K562 (cell line): ENCODE data around the gene FAM83B.

Source experiments
- CEBPB ChIP-seq: fragments of 450-650 bp; IDR thresholded peaks from 2 replicates; pipeline ENCODE4 v1.6.1; 2016; ENCODE audit warnings: missing genetic modification characterization, missing compliant biosample characterization
- GABPB1 ChIP-seq: sonication (generic); formaldehyde crosslinking; IDR thresholded peaks from 2 replicates; pipeline ENCODE4 v1.8.0; 2022; ENCODE audit warnings: mild to moderate bottlenecking, missing genetic modification reagents
- HINFP ChIP-seq: fragments of 450-650 bp; conservative IDR thresholded peaks from 2 replicates; pipeline ENCODE4 v1.6.1; 2016; ENCODE audit warnings: missing genetic modification characterization, low read depth, mild to moderate bottlenecking, control low read depth, missing compliant biosample characterization
- HMGXB4 ChIP-seq: sonication (generic); formaldehyde crosslinking; IDR thresholded peaks from 2 replicates; pipeline ENCODE4 v1.8.1; 2023; ENCODE audit warnings: mild to moderate bottlenecking, missing genetic modification reagents
- MAZ ChIP-seq, 2 experiments: fragments of 450-650 bp in 1 of 2; sonication (generic) in 1 of 2; formaldehyde crosslinking; IDR thresholded peaks in 1 of 2; conservative IDR thresholded peaks in 1 of 2; 2 replicates each; pipeline versions ENCODE4 v1.4.0 to v1.5.0; 2020; ENCODE audit warnings: mild to moderate bottlenecking in 1 of 2, missing genetic modification reagents in 1 of 2
- PTBP1 ChIP-seq: fragments of 200-400 bp; formaldehyde crosslinking; IDR thresholded peaks from 2 replicates; pipeline ENCODE4 v1.6.1; 2017; ENCODE audit warnings: low read depth, low read length
- RBBP5 ChIP-seq: fragments of 200-600 bp; sonication (generic); IDR thresholded peaks from 2 replicates; pipeline ENCODE4 v1.6.1; 2012; ENCODE audit warnings: borderline replicate concordance, mild to moderate bottlenecking, low read length, control low read depth, inconsistent platforms; ENCODE audit not compliant: insufficient read depth, poor library complexity, severe bottlenecking
- SREBF2 ChIP-seq: sonication (generic); formaldehyde crosslinking; IDR thresholded peaks from 2 replicates; pipeline ENCODE4 v1.4.0; 2020; ENCODE audit warnings: mild to moderate bottlenecking, missing genetic modification reagents
- SRSF9 ChIP-seq: fragments of 200-400 bp; formaldehyde crosslinking; IDR thresholded peaks from 2 replicates; pipeline ENCODE4 v1.6.1; 2017; ENCODE audit warnings: low read depth, low read length, borderline replicate concordance
- ZBTB33 ChIP-seq: sonication (generic); formaldehyde crosslinking; IDR thresholded peaks from 2 replicates; pipeline ENCODE4 v1.8.1; 2023; ENCODE audit warnings: mild to moderate bottlenecking, missing genetic modification reagents
- ZBTB7A ChIP-seq: IDR thresholded peaks from 2 replicates; pipeline ENCODE4 v1.6.1; 2011; ENCODE audit warnings: low read depth, mild to moderate bottlenecking, low read length, moderate library complexity, borderline replicate concordance; ENCODE audit not compliant: control insufficient read depth
- ZHX1 ChIP-seq: fragments of 150-350 bp; conservative IDR thresholded peaks from 2 replicates; pipeline ENCODE4 v1.6.1; 2014; ENCODE audit warnings: low read length
- ZNF12 ChIP-seq: sonication (generic); formaldehyde crosslinking; IDR thresholded peaks from 2 replicates; pipeline ENCODE4 v1.4.0; 2020; ENCODE audit warnings: mild to moderate bottlenecking, missing genetic modification reagents
- TF ChIP-seq, protein P1 (sequence below): sonication (generic); formaldehyde crosslinking; IDR thresholded peaks from 2 replicates; pipeline ENCODE4 v1.8.1; 2022; ENCODE audit warnings: missing genetic modification reagents

DNA sequence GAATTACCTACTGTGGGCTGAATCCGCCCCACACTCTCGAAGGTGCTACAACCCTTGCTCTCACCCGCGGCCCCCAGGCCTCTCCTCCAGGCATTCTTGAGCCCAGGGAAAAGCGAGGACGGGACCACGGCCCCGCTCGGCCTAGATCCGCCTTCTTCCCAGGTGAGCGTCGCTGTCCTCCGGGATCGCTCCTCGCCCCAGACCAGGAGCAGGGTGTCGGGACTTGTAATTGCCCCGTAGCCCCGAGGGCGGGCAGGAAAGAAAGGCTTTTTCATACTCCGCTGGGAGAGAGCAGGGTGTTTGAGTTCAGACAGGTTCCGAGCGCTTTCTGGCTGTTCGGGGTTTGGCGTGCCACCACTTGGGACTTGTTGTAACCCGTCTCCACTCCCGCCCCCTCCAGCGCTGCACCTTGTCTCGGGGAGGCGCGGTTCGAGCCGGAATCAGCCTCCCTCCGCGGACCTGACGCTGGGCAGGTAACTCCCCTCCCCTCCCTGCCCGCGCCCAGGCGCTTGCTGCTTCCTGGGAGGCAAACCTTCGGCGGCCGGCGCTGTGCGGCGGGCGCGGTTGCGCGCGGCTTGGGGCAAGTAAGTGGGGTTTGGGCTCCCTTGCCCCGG, at the start of gene FAM83B:
- TF ChIP-seq RBBP5 (no peak), ZHX1 (no peak), ZBTB33 (no peak), HMGXB4 (CRISPR knock-in tag) (no peak), GABPB1 (CRISPR knock-in tag) (no peak), HINFP (tag) (no peak), SREBF2 (CRISPR knock-in tag) (no peak), MAZ (CRISPR knock-in tag; conservative IDR thresholded peaks at IDR 0.05 in 1 of 2, IDR thresholded peaks at IDR 0.05 in 1 of 2) (no peak), CEBPB (tag) (no peak), ZBTB7A (no peak), SRSF9 (no peak), ZNF12 (CRISPR knock-in tag) (no peak), PTBP1 (no peak)
- TF ChIP-seq, protein P1, sequence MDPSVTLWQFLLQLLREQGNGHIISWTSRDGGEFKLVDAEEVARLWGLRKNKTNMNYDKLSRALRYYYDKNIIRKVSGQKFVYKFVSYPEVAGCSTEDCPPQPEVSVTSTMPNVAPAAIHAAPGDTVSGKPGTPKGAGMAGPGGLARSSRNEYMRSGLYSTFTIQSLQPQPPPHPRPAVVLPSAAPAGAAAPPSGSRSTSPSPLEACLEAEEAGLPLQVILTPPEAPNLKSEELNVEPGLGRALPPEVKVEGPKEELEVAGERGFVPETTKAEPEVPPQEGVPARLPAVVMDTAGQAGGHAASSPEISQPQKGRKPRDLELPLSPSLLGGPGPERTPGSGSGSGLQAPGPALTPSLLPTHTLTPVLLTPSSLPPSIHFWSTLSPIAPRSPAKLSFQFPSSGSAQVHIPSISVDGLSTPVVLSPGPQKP (CRISPR knock-in tag): no peak
